Peyer's patch (tissue), 4 donors: ENCODE data around the gene SPATA7.

Source experiments
- CTCF ChIP-seq, 6 experiments: fragments of 450-650 bp in 4 of 6; fragments of 200-600 bp in 2 of 6; sonication (generic) in 1 of 6; IDR thresholded peaks; one replicate each; pipeline ENCODE4 v1.5.1; 2017 to 2019; ENCODE audit warnings: antibody characterized with exemption in 6 of 6, mild to moderate bottlenecking in 3 of 6, moderate library complexity in 1 of 6
- POLR2A ChIP-seq, 2 donors: fragments of 450-650 bp; IDR thresholded peaks; one replicate each; pipeline ENCODE4 v1.5.1; 2017; ENCODE audit warnings: antibody characterized with exemption in 2 of 2, mild to moderate bottlenecking in 2 of 2, moderate library complexity in 2 of 2

GRCh38 chr14:88468406-88468805 is 82.9 kb downstream of the SPATA7 start:
- no peak for TF ChIP-seq CTCF (IDR thresholded peaks at IDR 0.05)
- TF ChIP-seq POLR2A (IDR thresholded peaks at IDR 0.05), result no peak
